Neural cell (in vitro differentiated cells): Measurements from ENCODE around the gene B4GALNT4. TPM values are rescaled to one million over a fixed set of nuclear protein-coding genes. Genes with fewer than 3 reads are reported as not detected.

ENCODE experiments used
- H2AFZ ChIP-seq: fragments of 200-600, 300-800 bp; sonication (generic), shearing (Covaris generic); 2 replicates; pipeline ENCODE4 v1.6.0; 2014; ENCODE audit warnings: low read depth, mild to moderate bottlenecking, antibody characterized with exemption, low read length, moderate library complexity
- H3F3A ChIP-seq: fragments of 200-600 bp; shearing (Covaris generic); 2 replicates; pipeline ENCODE4 v1.6.1; 2016; ENCODE audit warnings: mild to moderate bottlenecking, moderate library complexity, mixed read lengths, antibody characterized with exemption, low read length; ENCODE audit not compliant: insufficient read depth, poor library complexity, severe bottlenecking
- H3K27ac ChIP-seq: fragments of 200-600, 300-800 bp; sonication (generic), shearing (Covaris generic); 2 replicates; pipeline ENCODE4 v1.5.1; 2014; ENCODE audit warnings: mild to moderate bottlenecking, low read length, moderate library complexity
- H3K27me3 ChIP-seq: fragments of 300-800, 200-600 bp; sonication (generic), shearing (Covaris generic); 2 replicates; pipeline ENCODE4 v1.6.0; 2014; ENCODE audit warnings: mild to moderate bottlenecking, low read depth, low read length, moderate library complexity; ENCODE audit not compliant: insufficient read depth
- H3K36me3 ChIP-seq: fragments of 300-800, 200-600 bp; sonication (generic), shearing (Covaris generic); 2 replicates; pipeline ENCODE4 v1.5.1; 2014; ENCODE audit warnings: mild to moderate bottlenecking, antibody characterized with exemption, low read length, moderate library complexity; ENCODE audit not compliant: insufficient read depth
- H3K4me2 ChIP-seq: fragments of 300-800, 200-600 bp; sonication (generic), shearing (Covaris generic); 2 replicates; pipeline ENCODE4 v1.6.0; 2014; ENCODE audit warnings: mild to moderate bottlenecking, low read length
- H3K4me3 ChIP-seq: fragments of 300-800, 200-600 bp; sonication (generic), shearing (Covaris generic); 2 replicates; pipeline ENCODE4 v1.5.1; 2014; ENCODE audit warnings: mild to moderate bottlenecking, low read length, moderate library complexity
- H3K79me2 ChIP-seq: fragments of 200-600 bp; shearing (Covaris generic); replicated peaks from 2 replicates; pipeline ENCODE4 v1.6.0; 2014; ENCODE audit warnings: mild to moderate bottlenecking, low read length, moderate library complexity; ENCODE audit not compliant: insufficient read depth
- H3K9ac ChIP-seq: fragments of 300-800, 200-600 bp; sonication (generic), shearing (Covaris generic); 2 replicates; pipeline ENCODE4 v1.6.1; 2016; ENCODE audit warnings: mild to moderate bottlenecking, low read length, mixed read lengths
- H3K9me2 ChIP-seq: fragments of 200-600 bp; shearing (Covaris generic); 2 replicates; pipeline ENCODE4 v1.6.1; 2016; ENCODE audit warnings: mild to moderate bottlenecking, low read length, mixed read lengths; ENCODE audit not compliant: insufficient read depth
- H3K9me3 ChIP-seq: fragments of 200-600, 300-800 bp; sonication (generic), shearing (Covaris generic); 2 replicates; pipeline ENCODE4 v1.6.1; 2016; ENCODE audit warnings: mild to moderate bottlenecking, mixed run types, low read length, moderate library complexity, mixed read lengths
- H4K20me1 ChIP-seq: fragments of 200-600 bp; shearing (Covaris generic); 2 replicates; pipeline ENCODE4 v1.6.1; 2016; ENCODE audit warnings: mild to moderate bottlenecking, mixed run types; ENCODE audit not compliant: insufficient read depth
- CTCF ChIP-seq: fragments of 450-650 bp; IDR thresholded peaks from 2 replicates; pipeline ENCODE4 v1.5.1; 2014; ENCODE audit warnings: antibody characterized with exemption, mild to moderate bottlenecking, moderate library complexity; ENCODE audit not compliant: poor library complexity, severe bottlenecking
- EP300 ChIP-seq: fragments of 450-650 bp; conservative IDR thresholded peaks from 2 replicates; pipeline ENCODE4 v1.6.1; 2014; ENCODE audit warnings: antibody characterized with exemption, mild to moderate bottlenecking, moderate library complexity; ENCODE audit not compliant: poor library complexity, severe bottlenecking
- EZH2 ChIP-seq: fragments of 200-600, 300-800 bp; shearing (Covaris generic), sonication (generic); IDR thresholded peaks from 2 replicates; pipeline ENCODE4 v1.6.1; 2014; ENCODE audit warnings: antibody characterized with exemption, low read length, borderline replicate concordance, mild to moderate bottlenecking; ENCODE audit not compliant: insufficient read depth, poor library complexity, severe bottlenecking
- MXI1 ChIP-seq: fragments of 450-650 bp; conservative IDR thresholded peaks from 2 replicates; pipeline ENCODE4 v1.6.1; 2014; ENCODE audit warnings: antibody characterized with exemption, mild to moderate bottlenecking; ENCODE audit not compliant: poor library complexity, severe bottlenecking
- POLR2AphosphoS5 ChIP-seq: IDR thresholded peaks from 2 replicates; pipeline ENCODE4 v1.6.1; 2012
- RAD21 ChIP-seq: fragments of 450-650 bp; conservative IDR thresholded peaks from 2 replicates; pipeline ENCODE4 v1.6.1; 2014; ENCODE audit warnings: antibody characterized with exemption, mild to moderate bottlenecking, moderate library complexity
- REST ChIP-seq: IDR thresholded peaks from 2 replicates; pipeline ENCODE4 v1.6.1; 2012; ENCODE audit warnings: borderline replicate concordance
- SMC3 ChIP-seq: fragments of 450-650 bp; conservative IDR thresholded peaks from 2 replicates; pipeline ENCODE4 v1.6.1; 2014; ENCODE audit warnings: antibody characterized with exemption, mild to moderate bottlenecking, moderate library complexity; ENCODE audit not compliant: poor library complexity
- TAF1 ChIP-seq: IDR thresholded peaks from 2 replicates; pipeline ENCODE4 v1.6.1; 2012; ENCODE audit warnings: low read depth
- polyA plus RNA-seq: library from polyadenylated mRNA; depleted of rRNA; stranded (reverse); fragments of >200 nt; gene quantifications from 2 replicates; pipeline ENCODE4 v1.2.3, GENCODE V29; 2014

B4GALNT4 gene
- polyA plus RNA-seq, 1 donor from 2014 or later: 440 TPM

- H3K36me3 ChIP-seq: no peaks in the 10 kb centered on the region
- no peak overlapping the region for H2AFZ ChIP-seq
- H3K79me2 ChIP-seq: no peaks in the 10 kb centered on the region
- H3K9ac ChIP-seq: no peak overlapping the region
- TF ChIP-seq TAF1: no peak
- no peak for TF ChIP-seq REST
- TF ChIP-seq EP300: no peak
- TF ChIP-seq RAD21: no peak
- no peak for TF ChIP-seq CTCF
- TF ChIP-seq SMC3: no peak
- TF ChIP-seq POLR2AphosphoS5: no peak
- no peak for TF ChIP-seq EZH2
- no peak for TF ChIP-seq MXI1
- no peaks in the 10 kb centered on the region for H3K27me3 ChIP-seq
- no peak overlapping the region for H3K4me3 ChIP-seq
- H3F3A ChIP-seq: no peaks in the 10 kb centered on the region
- no peaks in the 10 kb centered on the region for H4K20me1 ChIP-seq
- H3K9me3 ChIP-seq: no peaks in the 10 kb centered on the region
- H3K27ac ChIP-seq: no peak overlapping the region
- no peaks in the 10 kb centered on the region for H3K9me2 ChIP-seq
- no peak overlapping the region for H3K4me2 ChIP-seq
Measured at GRCh38 chr11:403021-403760, 33.9 kb downstream of the B4GALNT4 start.

GRCh38 chr11:403761-404431 is 34.6 kb downstream of the B4GALNT4 start:
- Histone ChIP-seq H2AFZ (no peak overlapping the region), H3K36me3 (no peaks in the 10 kb centered on the region), H3K4me3 (no peak overlapping the region), H3K9me3 (no peaks in the 10 kb centered on the region), H3K79me2 (no peaks in the 10 kb centered on the region), H3K27ac (no peak overlapping the region), H3F3A (no peaks in the 10 kb centered on the region), H3K27me3 (no peaks in the 10 kb centered on the region), H3K4me2 (no peak overlapping the region), H3K9ac (no peak overlapping the region), H3K9me2 (no peaks in the 10 kb centered on the region), H4K20me1 (no peaks in the 10 kb centered on the region)
- TF ChIP-seq TAF1: no peak
- TF ChIP-seq REST: no peak
- no peak for TF ChIP-seq SMC3
- no peak for TF ChIP-seq CTCF
- no peak for TF ChIP-seq EP300
- no peak for TF ChIP-seq POLR2AphosphoS5
- no peak for TF ChIP-seq MXI1
- TF ChIP-seq EZH2: no peak
- TF ChIP-seq RAD21: no peak
